Measurements from ENCODE around the gene SSB.
"Not testable (repeated sequence)": the region's sequence is repeated elsewhere in the genome, so short reads cannot be mapped to it uniquely, and the experiment has no call there.

The SSB gene

DNA sequence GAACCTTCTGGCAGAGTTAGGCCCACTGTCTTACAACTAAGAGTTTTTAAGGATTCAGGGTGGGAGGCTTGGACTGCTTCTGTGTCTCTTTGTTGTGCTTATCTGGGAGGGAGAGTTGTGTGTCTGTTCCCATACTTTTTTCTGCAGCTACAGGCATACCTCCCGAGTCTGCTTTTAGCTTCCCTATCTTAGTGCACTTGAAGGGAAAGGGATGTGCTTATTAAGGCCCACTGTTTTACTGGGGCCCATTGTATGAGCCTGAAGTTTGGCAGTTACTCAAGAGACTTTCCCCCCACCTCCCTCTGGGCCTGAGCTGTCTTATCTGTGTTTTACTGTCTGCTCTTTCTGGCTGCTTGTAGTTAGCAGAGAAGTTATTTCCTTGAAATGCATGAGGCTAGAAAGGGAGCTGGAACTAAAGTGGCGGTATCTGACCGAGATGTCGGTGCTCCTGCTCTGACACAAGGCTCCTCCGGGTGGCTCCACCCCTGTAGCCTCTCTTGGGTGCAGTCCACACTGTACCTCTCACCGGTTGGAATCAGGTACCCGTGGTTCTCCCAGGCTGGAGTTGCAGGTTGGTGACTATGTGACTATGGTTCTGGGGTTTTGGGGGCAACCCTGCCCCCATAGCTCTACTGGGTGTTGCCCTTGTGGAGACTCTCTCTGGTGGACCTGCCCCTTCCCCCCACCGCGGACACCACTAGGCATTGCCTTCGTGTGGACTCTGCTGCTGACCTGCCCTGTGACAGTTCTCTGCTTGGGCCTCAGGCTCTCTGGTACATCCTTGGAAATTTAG is 41.5 kb downstream of the SSB start:
- Histone ChIP-seq H3K4me1 (ENCODE audit: control insufficient read depth, insufficient read depth, low read length) (no peaks in the 10 kb centered on the region), H3K4me2 (ENCODE audit: low read length) (no peak overlapping the region), H3K9me3 (replicated peaks; ENCODE audit: low read length) (no peaks in the 10 kb centered on the region), H3K27me3 (ENCODE audit: control insufficient read depth, insufficient read depth, low read length) (no peaks in the 10 kb centered on the region), H3K9ac (ENCODE audit: low read depth, low read length) (no peak overlapping the region), H3K36me3 (ENCODE audit: insufficient read depth, low read length) (peaks cover 10% of the 10 kb centered on the region), H3K4me3 (ENCODE audit: low read length) (no peak overlapping the region)

- no peak overlapping the region for H3K9ac ChIP-seq (ENCODE audit: low read depth, low read length)
- no peaks in the 10 kb centered on the region for H3K9me3 ChIP-seq (replicated peaks; ENCODE audit: low read length)
- no peaks in the 10 kb centered on the region for H3K27me3 ChIP-seq (ENCODE audit: control insufficient read depth, insufficient read depth, low read length)
- H3K4me2 ChIP-seq (ENCODE audit: low read length) = no peak overlapping the region
- peaks cover 10% of the 10 kb centered on the region for H3K36me3 ChIP-seq (ENCODE audit: insufficient read depth, low read length)
- no peaks in the 10 kb centered on the region for H3K4me1 ChIP-seq (ENCODE audit: control insufficient read depth, insufficient read depth, low read length)
- H3K4me3 ChIP-seq (ENCODE audit: low read length) = no peak overlapping the region
These were observed 42.1 kb downstream of the SSB start for GRCh38 chr2:169840747-169841142.

- H3K4me3 ChIP-seq (ENCODE audit: low read length); H3K4me2 ChIP-seq (ENCODE audit: low read length); H3K27me3 ChIP-seq (ENCODE audit: control insufficient read depth, insufficient read depth, low read length); H3K9me3 ChIP-seq (replicated peaks; ENCODE audit: low read length); H3K4me1 ChIP-seq (ENCODE audit: control insufficient read depth, insufficient read depth, low read length); H3K9ac ChIP-seq (ENCODE audit: low read depth, low read length): not testable (repeated sequence)
- H3K36me3 ChIP-seq (ENCODE audit: insufficient read depth, low read length) = peaks cover 10% of the 10 kb centered on the region
These were observed 43.0 kb downstream of the SSB start for GRCh38 chr2:169841625-169842024.

GRCh38 chr2:169845016-169845415 is 46.3 kb downstream of the SSB start:
- no peaks in the 10 kb centered on the region for H3K4me1 ChIP-seq (ENCODE audit: control insufficient read depth, insufficient read depth, low read length)
- H3K9me3 ChIP-seq (replicated peaks; ENCODE audit: low read length) = no peaks in the 10 kb centered on the region
- no peak overlapping the region for H3K4me2 ChIP-seq (ENCODE audit: low read length)
- no peak overlapping the region for H3K9ac ChIP-seq (ENCODE audit: low read depth, low read length)
- H3K27me3 ChIP-seq (ENCODE audit: control insufficient read depth, insufficient read depth, low read length) = no peaks in the 10 kb centered on the region
- H3K36me3 ChIP-seq (ENCODE audit: insufficient read depth, low read length) = peaks cover 11% of the 10 kb centered on the region
- H3K4me3 ChIP-seq (ENCODE audit: low read length) = no peak overlapping the region

DNA sequence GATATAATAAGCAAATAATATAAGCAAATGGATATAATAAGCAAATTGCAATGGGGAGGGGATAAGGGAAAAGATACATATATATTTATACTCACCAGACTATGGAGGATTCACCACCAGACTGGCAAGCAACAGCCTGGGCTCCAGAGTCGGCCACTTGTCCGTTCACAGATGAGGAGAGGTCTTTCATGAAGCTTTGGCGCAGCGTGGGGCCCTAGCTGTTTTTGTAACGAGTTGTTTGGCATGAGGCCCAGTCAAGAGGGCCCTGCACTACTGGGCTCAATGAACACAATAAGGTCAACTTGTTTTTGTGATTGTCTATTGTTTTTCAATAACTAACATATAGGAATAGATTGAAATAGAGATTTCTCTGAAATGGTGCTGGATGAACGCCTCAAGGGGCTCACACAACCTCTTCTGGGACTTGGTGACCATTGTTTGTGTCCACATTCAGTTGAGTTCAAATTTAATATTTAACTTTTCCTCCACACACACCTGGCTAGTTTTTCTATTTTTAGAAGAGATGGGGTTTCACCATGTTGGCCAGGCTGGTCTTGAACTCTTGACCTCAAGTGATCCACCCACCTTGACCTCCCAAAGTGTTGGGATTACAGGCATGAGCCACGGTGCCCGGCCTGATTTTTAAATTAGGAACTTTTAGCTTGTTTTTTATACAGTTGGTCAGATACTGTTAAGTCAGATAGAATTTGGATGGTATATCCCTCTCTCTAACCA is 50.5 kb downstream of the SSB start:
- not testable (repeated sequence) for H3K4me1 ChIP-seq (ENCODE audit: control insufficient read depth, insufficient read depth, low read length); H3K9ac ChIP-seq (ENCODE audit: low read depth, low read length); H3K4me2 ChIP-seq (ENCODE audit: low read length); H3K4me3 ChIP-seq (ENCODE audit: low read length); H3K9me3 ChIP-seq (replicated peaks; ENCODE audit: low read length); H3K27me3 ChIP-seq (ENCODE audit: control insufficient read depth, insufficient read depth, low read length); H3K36me3 ChIP-seq (ENCODE audit: insufficient read depth, low read length)

- H3K9me3 ChIP-seq (replicated peaks; ENCODE audit: low read length) = no peaks in the 10 kb centered on the region
- H3K36me3 ChIP-seq (ENCODE audit: insufficient read depth, low read length) = peaks cover 8% of the 10 kb centered on the region
- no peak overlapping the region for H3K4me3 ChIP-seq (ENCODE audit: low read length)
- H3K27me3 ChIP-seq (ENCODE audit: control insufficient read depth, insufficient read depth, low read length) = no peaks in the 10 kb centered on the region
- H3K9ac ChIP-seq (ENCODE audit: low read depth, low read length) = no peak overlapping the region
- no peaks in the 10 kb centered on the region for H3K4me1 ChIP-seq (ENCODE audit: control insufficient read depth, insufficient read depth, low read length)
- no peak overlapping the region for H3K4me2 ChIP-seq (ENCODE audit: low read length)
These were observed 51.0 kb downstream of the SSB start for GRCh38 chr2:169849710-169850109.

DNA sequence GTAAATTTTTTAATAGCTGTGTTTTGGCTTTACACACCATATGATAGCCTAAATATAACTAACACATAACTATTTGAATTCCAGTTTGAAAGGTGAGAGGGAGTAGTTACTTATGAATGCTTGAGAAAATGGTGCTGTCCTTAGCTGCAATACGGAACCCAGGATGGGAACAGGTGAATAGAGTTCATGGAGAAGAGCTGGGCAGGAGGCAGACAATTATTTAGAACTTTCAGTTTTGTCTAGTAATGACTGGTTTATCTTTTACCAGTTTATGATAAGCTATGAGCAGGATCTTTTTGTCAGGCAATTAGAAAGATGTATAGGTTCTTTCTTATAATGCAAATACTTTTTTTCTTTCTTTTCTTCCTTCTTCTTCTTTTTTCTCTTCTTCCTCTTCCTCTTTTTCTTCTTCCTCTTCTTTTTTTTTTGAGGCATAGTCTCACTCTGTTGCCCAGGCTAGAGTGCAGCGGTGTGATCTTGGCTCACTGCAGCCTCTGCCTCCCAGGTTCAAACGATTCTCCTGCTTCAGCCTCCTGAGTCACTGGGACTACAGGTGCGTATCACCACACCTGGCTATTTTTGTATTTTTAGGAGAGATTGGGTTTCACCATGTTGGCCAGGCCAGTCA is 54.5 kb downstream of the SSB start:
- H3K4me3 ChIP-seq (ENCODE audit: low read length) = no peak overlapping the region
- no peaks in the 10 kb centered on the region for H3K4me1 ChIP-seq (ENCODE audit: control insufficient read depth, insufficient read depth, low read length)
- H3K9ac ChIP-seq (ENCODE audit: low read depth, low read length) = no peak overlapping the region
- H3K9me3 ChIP-seq (replicated peaks; ENCODE audit: low read length) = no peaks in the 10 kb centered on the region
- H3K36me3 ChIP-seq (ENCODE audit: insufficient read depth, low read length) = peaks cover 8% of the 10 kb centered on the region
- H3K27me3 ChIP-seq (ENCODE audit: control insufficient read depth, insufficient read depth, low read length) = no peaks in the 10 kb centered on the region
- H3K4me2 ChIP-seq (ENCODE audit: low read length) = no peak overlapping the region

- H3K36me3 ChIP-seq (ENCODE audit: insufficient read depth, low read length); H3K4me3 ChIP-seq (ENCODE audit: low read length): not testable (repeated sequence)
These were observed 56.9 kb downstream of the SSB start for GRCh38 chr2:169855281-169856258.

GRCh38 chr2:169859423-169859822 is 60.8 kb downstream of the SSB start:
- no peak overlapping the region for H3K9ac ChIP-seq (ENCODE audit: low read depth, low read length)
- H3K4me2 ChIP-seq (ENCODE audit: low read length) = no peak overlapping the region
- peaks cover 3% of the 10 kb centered on the region for H3K36me3 ChIP-seq (ENCODE audit: insufficient read depth, low read length)
- peaks cover 3% of the 10 kb centered on the region for H3K4me1 ChIP-seq (ENCODE audit: control insufficient read depth, insufficient read depth, low read length)
- no peaks in the 10 kb centered on the region for H3K27me3 ChIP-seq (ENCODE audit: control insufficient read depth, insufficient read depth, low read length)
- no peaks in the 10 kb centered on the region for H3K9me3 ChIP-seq (replicated peaks; ENCODE audit: low read length)
- no peak overlapping the region for H3K4me3 ChIP-seq (ENCODE audit: low read length)

More at GRCh38 chr2:169855281-169856258, 56.9 kb downstream of the SSB start:
- not testable (repeated sequence) for H3K27me3 ChIP-seq (ENCODE audit: control insufficient read depth, insufficient read depth, low read length); H3K9ac ChIP-seq (ENCODE audit: low read depth, low read length); H3K4me1 ChIP-seq (ENCODE audit: control insufficient read depth, insufficient read depth, low read length); H3K9me3 ChIP-seq (replicated peaks; ENCODE audit: low read length); H3K4me2 ChIP-seq (ENCODE audit: low read length)

- no peaks in the 10 kb centered on the region for H3K27me3 ChIP-seq (ENCODE audit: control insufficient read depth, insufficient read depth, low read length)
- no peaks in the 10 kb centered on the region for H3K9me3 ChIP-seq (replicated peaks; ENCODE audit: low read length)
- H3K36me3 ChIP-seq (ENCODE audit: insufficient read depth, low read length) = peaks cover 3% of the 10 kb centered on the region
- no peak overlapping the region for H3K4me3 ChIP-seq (ENCODE audit: low read length)
- peaks cover 3% of the 10 kb centered on the region for H3K4me1 ChIP-seq (ENCODE audit: control insufficient read depth, insufficient read depth, low read length)
- H3K9ac ChIP-seq (ENCODE audit: low read depth, low read length) = no peak overlapping the region
- no peak overlapping the region for H3K4me2 ChIP-seq (ENCODE audit: low read length)
These were observed 61.5 kb downstream of the SSB start for GRCh38 chr2:169860149-169860548.

All from skeletal muscle satellite cell (primary cell).